Esophagus squamous epithelium (tissue), 5 donors: ENCODE data around the gene WSCD2. TPM values are rescaled to one million over a fixed set of nuclear protein-coding genes. Genes with fewer than 3 reads are reported as not detected.

Source experiments
- DNase-seq: peaks from one replicate; lab custom pipeline; 2025; lab: John Stamatoyannopoulos, UW
- H3K27ac ChIP-seq, 4 donors: fragments of 200-600 bp; sonication (generic); one replicate each; pipeline ENCODE4 v1.5.1; 2016 to 2019; ENCODE audit warnings: mild to moderate bottlenecking in 1 of 4
- H3K27me3 ChIP-seq, 4 donors: fragments of 200-600 bp; sonication (generic); 1 replicate in 3 of 4; 2 replicates in 1 of 4; pipeline versions ENCODE4 v1.5.1 to v1.6.0; 2017 to 2021; ENCODE audit warnings: antibody characterized with exemption in 1 of 4
- H3K36me3 ChIP-seq, 3 donors: fragments of 200-600 bp; sonication (generic); one replicate each; pipeline ENCODE4 v1.5.1; 2016 to 2019
- H3K4me1 ChIP-seq, 3 donors: fragments of 200-600 bp; sonication (generic); one replicate each; pipeline ENCODE4 v1.5.1; 2017 to 2019
- H3K4me3 ChIP-seq, 4 donors: fragments of 200-600 bp; sonication (generic); 1 replicate in 3 of 4; 2 replicates in 1 of 4; pipeline ENCODE4 v1.5.1; 2016 to 2019; ENCODE audit warnings: mild to moderate bottlenecking in 2 of 4, moderate library complexity in 1 of 4
- H3K9me3 ChIP-seq, 3 donors: fragments of 200-600 bp; sonication (generic); one replicate each; pipeline ENCODE4 v1.5.1; 2016 to 2019
- POLR2A ChIP-seq, 4 donors: fragments of 450-650 bp; IDR thresholded peaks; one replicate each; pipeline ENCODE4 v1.6.1; 2017; ENCODE audit warnings: antibody characterized with exemption in 4 of 4, mild to moderate bottlenecking in 4 of 4, moderate library complexity in 3 of 4
- WGBS, 2 donors: methylation state at CpG; one replicate each; pipeline ENCODE4 v1.1.5; 2018; 5-methylcytosine and 5-hydroxymethylcytosine counted together
- intact Hi-C: fragments of 100-400 bp; cut with DNase I; formaldehyde crosslinking; loops from one replicate; pipeline ENCODE4 v1.15.0; 2022
- total RNA-seq, 4 donors: library from RNA; depleted of rRNA; stranded (reverse); fragments of >200 nt; gene quantifications; one replicate each; pipeline ENCODE4 v1.1.0, GENCODE V29; 2016
- TF ChIP-seq, protein P1 (sequence below), 6 experiments: fragments of 450-650 bp in 4 of 6; fragments of 200-600 bp in 2 of 6; sonication (generic) in 2 of 6; IDR thresholded peaks; one replicate each; pipeline ENCODE4 v1.5.1; 2016 to 2019; ENCODE audit warnings: antibody characterized with exemption in 6 of 6, mild to moderate bottlenecking in 4 of 6, moderate library complexity in 4 of 6
- donor health status: DM: yes; HTN: yes; CAD: no.

The WSCD2 gene
- total RNA-seq, 4 donors from 2014 or later, result 0.62 to 3.6 (median 3.3) TPM; not detected in 1

DNA sequence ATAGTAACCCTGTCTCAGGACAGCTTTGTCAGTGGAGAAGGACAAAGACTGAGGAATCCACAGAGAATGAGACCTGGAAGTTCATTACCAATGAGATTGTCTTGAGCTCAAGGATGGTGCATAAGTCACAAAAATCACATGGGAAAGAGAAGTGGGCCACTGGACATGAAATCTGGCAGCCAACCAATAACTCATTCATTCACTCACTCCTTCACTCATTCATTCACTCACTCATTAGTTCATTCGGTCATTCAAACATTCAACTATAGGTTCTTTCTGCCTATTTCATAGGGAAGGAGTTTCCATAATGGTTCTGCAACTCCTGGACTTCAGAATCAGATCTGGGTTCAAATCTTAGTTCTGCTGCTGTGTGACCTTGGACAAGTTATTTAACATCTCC is 18.2 kb upstream of the WSCD2 start:
- intact Hi-C loops, result no loop called here
- WGBS, 2 donors, result 81 to 89% methylated on average over 1 of the region's 1 CpG

DNA sequence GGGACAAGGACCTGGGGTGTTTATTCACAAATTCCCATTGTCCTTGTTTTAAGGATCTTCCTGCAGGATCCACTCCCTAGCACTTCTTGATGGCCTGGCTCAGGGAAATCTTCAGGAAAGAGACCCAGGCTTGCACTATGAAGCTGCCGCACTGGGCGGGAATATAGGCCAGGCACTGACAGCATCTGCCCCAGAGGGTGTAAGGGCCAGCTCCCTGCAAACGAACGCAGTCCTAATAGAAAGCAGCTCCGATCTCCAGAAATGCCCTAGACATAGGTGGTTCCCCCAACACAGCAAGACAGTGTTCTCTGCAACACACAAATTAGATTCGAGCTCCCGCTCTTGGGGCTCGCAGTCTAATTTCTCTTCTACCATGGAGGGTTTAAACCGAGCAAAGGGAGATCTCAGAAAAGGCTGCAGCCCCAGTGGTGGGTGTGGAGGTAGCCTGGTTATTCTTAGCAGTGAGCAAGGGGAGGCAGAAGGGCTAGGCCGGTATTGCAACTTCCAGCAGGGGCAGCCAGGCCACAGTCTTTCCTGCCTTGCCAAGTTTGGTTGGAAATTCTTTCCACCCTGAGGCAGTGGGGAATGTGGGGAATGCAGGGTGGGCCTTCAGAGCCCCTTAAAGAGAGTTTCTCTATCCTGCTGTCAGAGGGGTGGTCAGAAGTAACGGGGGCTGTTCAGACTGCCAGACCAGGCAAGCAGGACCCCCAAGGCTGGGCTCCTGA is 16.1 kb upstream of the WSCD2 start:
- WGBS, 2 donors, result 42 to 51% methylated on average over 5 to 10 of the region's 11 CpGs
- no peak overlapping the region for H3K4me3 ChIP-seq
- intact Hi-C loops, result no loop called here
- no peak for DNase-seq
- H3K4me1 ChIP-seq, result peaks cover 13 to 55% (median 14%) of the 10 kb centered on the region in 3 donors
- no peaks in the 10 kb centered on the region for H3K27me3 ChIP-seq
- no peaks in the 10 kb centered on the region for H3K9me3 ChIP-seq
- TF ChIP-seq, protein P1, sequence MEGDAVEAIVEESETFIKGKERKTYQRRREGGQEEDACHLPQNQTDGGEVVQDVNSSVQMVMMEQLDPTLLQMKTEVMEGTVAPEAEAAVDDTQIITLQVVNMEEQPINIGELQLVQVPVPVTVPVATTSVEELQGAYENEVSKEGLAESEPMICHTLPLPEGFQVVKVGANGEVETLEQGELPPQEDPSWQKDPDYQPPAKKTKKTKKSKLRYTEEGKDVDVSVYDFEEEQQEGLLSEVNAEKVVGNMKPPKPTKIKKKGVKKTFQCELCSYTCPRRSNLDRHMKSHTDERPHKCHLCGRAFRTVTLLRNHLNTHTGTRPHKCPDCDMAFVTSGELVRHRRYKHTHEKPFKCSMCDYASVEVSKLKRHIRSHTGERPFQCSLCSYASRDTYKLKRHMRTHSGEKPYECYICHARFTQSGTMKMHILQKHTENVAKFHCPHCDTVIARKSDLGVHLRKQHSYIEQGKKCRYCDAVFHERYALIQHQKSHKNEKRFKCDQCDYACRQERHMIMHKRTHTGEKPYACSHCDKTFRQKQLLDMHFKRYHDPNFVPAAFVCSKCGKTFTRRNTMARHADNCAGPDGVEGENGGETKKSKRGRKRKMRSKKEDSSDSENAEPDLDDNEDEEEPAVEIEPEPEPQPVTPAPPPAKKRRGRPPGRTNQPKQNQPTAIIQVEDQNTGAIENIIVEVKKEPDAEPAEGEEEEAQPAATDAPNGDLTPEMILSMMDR (IDR thresholded peaks at IDR 0.05), result peak in 1 of 6 experiments; percentile 9
- TF ChIP-seq POLR2A (IDR thresholded peaks at IDR 0.05), result no peak
- no peaks in the 10 kb centered on the region for H3K36me3 ChIP-seq
- peak overlapping the region in 3 of 4 donors; percentile 30 to 57 (median 38) for H3K27ac ChIP-seq

More for the DNA sequence above, 18.2 kb upstream of the WSCD2 start:
- Histone ChIP-seq H3K4me3 (no peak overlapping the region), H3K27ac (no peak overlapping the region), H3K27me3 (no peaks in the 10 kb centered on the region), H3K4me1 (peaks cover 13 to 34% (median 14%) of the 10 kb centered on the region in 3 donors), H3K36me3 (no peaks in the 10 kb centered on the region), H3K9me3 (no peaks in the 10 kb centered on the region)
- no peak for TF ChIP-seq POLR2A (IDR thresholded peaks at IDR 0.05)
- TF ChIP-seq, protein P1 (IDR thresholded peaks at IDR 0.05), result no peak
- DNase-seq, result no peak

DNA sequence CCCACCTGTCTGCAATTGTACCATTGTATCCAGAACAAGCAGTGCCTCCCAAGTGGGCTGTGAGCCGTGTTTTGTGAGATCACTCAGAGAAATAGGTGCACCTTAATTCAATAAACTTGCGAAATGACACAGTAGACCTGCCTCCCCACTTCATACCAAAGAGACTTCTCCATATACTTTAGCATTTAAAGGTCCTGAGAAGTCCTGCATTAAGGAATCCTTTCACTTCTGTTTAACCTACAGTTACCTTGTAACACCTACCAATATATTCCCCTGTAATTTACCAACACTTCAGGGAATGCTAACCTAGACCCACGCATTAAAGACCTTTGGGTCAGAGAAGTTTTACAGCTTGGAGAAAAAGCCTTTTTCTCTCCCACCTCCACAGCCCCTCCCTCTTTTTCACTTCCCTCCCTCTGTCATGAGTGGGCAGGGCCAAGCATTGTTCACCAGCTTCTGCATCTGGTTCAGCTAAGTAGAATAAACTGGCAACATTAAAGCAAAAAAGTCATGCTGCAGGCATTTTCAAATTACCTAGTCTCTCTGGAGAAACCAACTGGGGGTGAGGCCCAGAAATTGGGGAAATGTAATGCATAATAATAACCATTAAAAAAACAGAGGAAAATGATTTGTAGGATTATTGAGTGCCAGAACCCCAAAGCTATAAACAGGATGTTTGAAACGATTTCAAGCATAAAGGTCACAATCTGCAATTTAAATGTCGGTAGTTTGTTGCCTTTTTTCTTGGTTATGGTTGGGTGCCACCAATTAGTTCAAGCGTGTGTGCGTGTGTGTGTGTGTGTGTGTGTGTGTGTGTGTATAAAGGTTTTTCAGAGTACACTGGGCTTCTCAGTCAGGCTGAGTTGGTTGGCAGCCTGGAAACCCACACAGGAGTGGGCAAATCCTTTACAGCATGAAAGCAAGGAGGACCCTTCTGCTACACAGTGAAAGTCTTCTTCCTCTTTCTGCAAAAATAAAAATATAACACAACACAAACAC is 13.7 kb upstream of the WSCD2 start:
- intact Hi-C loops, result no loop called here
- Histone ChIP-seq H3K4me1 (peaks cover 14 to 68% (median 19%) of the 10 kb centered on the region in 3 donors), H3K27me3 (no peaks in the 10 kb centered on the region), H3K36me3 (no peaks in the 10 kb centered on the region), H3K9me3 (no peaks in the 10 kb centered on the region), H3K4me3 (no peak overlapping the region), H3K27ac (peak overlapping the region in 2 of 4 donors; percentile 23 to 29)
- DNase-seq, result no peak
- TF ChIP-seq POLR2A (IDR thresholded peaks at IDR 0.05), result no peak
- TF ChIP-seq, protein P1 (IDR thresholded peaks at IDR 0.05), result no peak
- WGBS, 2 donors, result 41 to 46% methylated on average over 7 of the region's 7 CpGs

DNA sequence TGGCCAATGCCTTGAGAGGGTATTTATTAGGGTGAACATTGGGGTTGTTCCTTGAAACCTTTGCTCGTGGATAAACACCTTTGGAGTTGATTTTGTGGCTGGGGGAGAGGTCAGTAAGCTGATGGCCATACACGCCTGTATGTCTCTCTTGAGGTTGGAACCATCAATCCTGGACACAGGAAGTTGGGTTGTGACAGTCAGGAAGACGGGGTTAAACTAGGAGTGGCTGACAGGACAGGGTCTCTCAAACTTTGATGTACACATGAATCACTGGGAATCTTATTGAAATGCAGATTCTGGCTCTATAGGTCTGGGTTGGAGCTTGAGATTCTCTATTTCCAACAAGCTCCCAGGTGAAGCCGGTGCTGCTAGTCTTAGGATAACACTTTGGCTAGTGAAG is 12.8 kb upstream of the WSCD2 start:
- no peak for DNase-seq
- H3K9me3 ChIP-seq, result no peaks in the 10 kb centered on the region
- no peaks in the 10 kb centered on the region for H3K36me3 ChIP-seq
- TF ChIP-seq, protein P1 (IDR thresholded peaks at IDR 0.05), result no peak
- TF ChIP-seq POLR2A (IDR thresholded peaks at IDR 0.05), result no peak
- H3K27me3 ChIP-seq, result no peaks in the 10 kb centered on the region
- intact Hi-C loops, result no loop called here
- 74 to 84% methylated on average over 4 of the region's 4 CpGs for WGBS, 2 donors
- peak overlapping the region in 2 of 4 donors; percentile 29 to 53 for H3K27ac ChIP-seq
- peaks cover 14 to 68% (median 19%) of the 10 kb centered on the region in 3 donors for H3K4me1 ChIP-seq
- no peak overlapping the region for H3K4me3 ChIP-seq
